Smooth muscle cell (in vitro differentiated cells): Measurements from ENCODE around the gene DUSP7. TPM values are rescaled to one million over a fixed set of nuclear protein-coding genes. Genes with fewer than 3 reads are reported as not detected.

ENCODE experiments used
- DNase-seq: peaks from one replicate; lab custom pipeline; 2025; ENCODE audit not compliant: unreplicated experiment; lab: John Stamatoyannopoulos, UW
- H2AFZ ChIP-seq: fragments of 200-600 bp; sonication (generic); 2 replicates; pipeline ENCODE4 v1.6.0; 2016; ENCODE audit warnings: antibody characterized with exemption, low read depth, mild to moderate bottlenecking
- H3F3A ChIP-seq: fragments of 200-600 bp; sonication (generic); 2 replicates; pipeline ENCODE4 v1.6.0; 2017; ENCODE audit warnings: antibody characterized with exemption, low read depth
- H3K27ac ChIP-seq: fragments of 200-600 bp; sonication (generic); 2 replicates; pipeline ENCODE4 v1.5.1; 2016; ENCODE audit warnings: low read depth, mild to moderate bottlenecking
- H3K27me3 ChIP-seq: fragments of 200-600 bp; sonication (generic); 2 replicates; pipeline ENCODE4 v1.6.1; 2016; ENCODE audit warnings: low read depth, mild to moderate bottlenecking
- H3K36me3 ChIP-seq: fragments of 200-600 bp; sonication (generic); 2 replicates; pipeline ENCODE4 v1.5.1; 2016; ENCODE audit warnings: low read depth
- H3K4me1 ChIP-seq: fragments of 200-600 bp; sonication (generic); 2 replicates; pipeline ENCODE4 v1.5.1; 2016; ENCODE audit warnings: low read depth
- H3K4me2 ChIP-seq: fragments of 200-600 bp; sonication (generic); 2 replicates; pipeline ENCODE4 v1.6.0; 2016; ENCODE audit warnings: mild to moderate bottlenecking
- H3K4me3 ChIP-seq: fragments of 200-600 bp; sonication (generic); 2 replicates; pipeline ENCODE4 v1.5.1; 2016; ENCODE audit warnings: mild to moderate bottlenecking
- H3K79me2 ChIP-seq: fragments of 200-600 bp; sonication (generic); 2 replicates; pipeline ENCODE4 v1.6.0; 2016; ENCODE audit warnings: low read depth, mild to moderate bottlenecking
- H3K9ac ChIP-seq: fragments of 200-600 bp; sonication (generic); 2 replicates; pipeline ENCODE4 v1.6.0; 2016; ENCODE audit warnings: low read depth
- H3K9me3 ChIP-seq: fragments of 200-600 bp; sonication (generic); replicated peaks from 2 replicates; pipeline ENCODE4 v1.5.1; 2016; ENCODE audit warnings: low read depth
- H4K20me1 ChIP-seq: fragments of 200-600 bp; sonication (generic); 2 replicates; pipeline ENCODE4 v1.6.0; 2016; ENCODE audit warnings: low read depth
- CTCF ChIP-seq: fragments of 200-600 bp; sonication (generic); IDR thresholded peaks from 2 replicates; pipeline ENCODE4 v1.5.1; 2017; ENCODE audit warnings: borderline replicate concordance, mild to moderate bottlenecking, antibody characterized with exemption; ENCODE audit not compliant: insufficient read depth, poor library complexity, severe bottlenecking
- WGBS: methylation state at CpG from one replicate; pipeline ENCODE4 v1.1.7; 2016; ENCODE audit warnings: low lambda C conversion rate; 5-methylcytosine and 5-hydroxymethylcytosine counted together
- polyA plus RNA-seq: library from polyadenylated mRNA; unstranded; fragments of >200 nt; fragmentation: Nextera tagmentation; extraction: Ambion mirVana; gene quantifications from 2 replicates; pipeline ENCODE4 v1.2.1, GENCODE V29; 2016
- total RNA-seq: library from RNA; depleted of rRNA; stranded (reverse); fragments of >200 nt; gene quantifications from 2 replicates; pipeline ENCODE4 v1.2.3, GENCODE V29; 2014

DUSP7 gene
- total and polyA plus RNA-seq, 2 experiments from 2014 or later, result 12.4 to 26.8 TPM

- Histone ChIP-seq H3K36me3 (no peaks in the 10 kb centered on the region), H3K27ac (peak overlapping the region; percentile 96), H3K9me3 (no peaks in the 10 kb centered on the region), H3F3A (peaks cover 34% of the 10 kb centered on the region), H3K79me2 (no peaks in the 10 kb centered on the region), H3K9ac (no peak overlapping the region), H3K4me1 (peaks cover 39% of the 10 kb centered on the region), H3K4me2 (peak overlapping the region; percentile 19), H3K27me3 (no peaks in the 10 kb centered on the region), H2AFZ (no peak overlapping the region), H3K4me3 (no peak overlapping the region), H4K20me1 (no peaks in the 10 kb centered on the region)
- DNase-seq, result no peak
- WGBS, result 100% methylated on average over 3 of the region's 3 CpGs
- TF ChIP-seq CTCF, result no peak
Observed at GRCh38 chr3:52087731-52088130, 31.4 kb upstream of the DUSP7 start.

- DNase-seq, result no peak
- Histone ChIP-seq H3K27me3 (no peaks in the 10 kb centered on the region), H3K4me2 (peak overlapping the region; percentile 19), H3K36me3 (no peaks in the 10 kb centered on the region), H3K9me3 (no peaks in the 10 kb centered on the region), H3K4me1 (peaks cover 39% of the 10 kb centered on the region), H3K9ac (no peak overlapping the region), H3K27ac (peak overlapping the region; percentile 96), H3K4me3 (no peak overlapping the region), H3F3A (peaks cover 31% of the 10 kb centered on the region), H4K20me1 (no peaks in the 10 kb centered on the region), H3K79me2 (no peaks in the 10 kb centered on the region), H2AFZ (no peak overlapping the region)
- TF ChIP-seq CTCF, result no peak
- 67% methylated on average over 8 of the region's 8 CpGs for WGBS
Observed at GRCh38 chr3:52086976-52087663, 30.7 kb upstream of the DUSP7 start.

GRCh38 chr3:52086461-52086860, 30.1 kb upstream of the DUSP7 start:
- Histone ChIP-seq H4K20me1 (no peaks in the 10 kb centered on the region), H2AFZ (no peak overlapping the region), H3K9me3 (no peaks in the 10 kb centered on the region), H3K4me2 (no peak overlapping the region), H3K79me2 (no peaks in the 10 kb centered on the region), H3K27ac (no peak overlapping the region), H3K36me3 (no peaks in the 10 kb centered on the region), H3F3A (peaks cover 31% of the 10 kb centered on the region), H3K9ac (no peak overlapping the region), H3K27me3 (no peaks in the 10 kb centered on the region), H3K4me3 (no peak overlapping the region), H3K4me1 (peaks cover 37% of the 10 kb centered on the region)
- no peak for DNase-seq
- TF ChIP-seq CTCF, result no peak
- 92% methylated on average over 6 of the region's 6 CpGs for WGBS
